Adrenal gland (tissue), 12 donors: ENCODE results near the gene SLC9C2. TPM values are rescaled to one million over a fixed set of nuclear protein-coding genes. Genes with fewer than 3 reads are reported as not detected.

Experiments used
- DNase-seq, 7 donors: peaks; one replicate each; pipeline ENCODE4 v3.0.0-alpha.2; 2019 to 2020
- H3K27ac ChIP-seq, 5 donors: fragments of 200-600 bp; sonication (generic) in 4 of 5; 1 replicate in 3 of 5; 2 replicates in 2 of 5; pipeline versions ENCODE4 v1.5.1 to v1.8.0; 2016 to 2020; ENCODE audit warnings: mild to moderate bottlenecking in 1 of 5
- H3K27me3 ChIP-seq: fragments of 200-600 bp; 2 replicates; pipeline ENCODE4 v1.8.0; 2021
- H3K36me3 ChIP-seq, 2 donors: fragments of 200-600 bp; replicated peaks in 1 of 2; 1 replicate in 1 of 2; 2 replicates in 1 of 2; pipeline versions ENCODE4 v1.5.1 to v1.8.0; 2018 to 2022
- H3K4me1 ChIP-seq, 2 donors: fragments of 200-600 bp; replicated peaks in 1 of 2; 1 replicate in 1 of 2; 2 replicates in 1 of 2; pipeline versions ENCODE4 v1.5.1 to v1.8.0; 2018 to 2021
- H3K4me3 ChIP-seq, 4 donors: fragments of 200-600 bp; sonication (generic) in 3 of 4; one replicate each; pipeline ENCODE4 v1.5.1; 2016 to 2018
- H3K9me3 ChIP-seq, 3 donors: fragments of 200-600 bp; sonication (generic) in 1 of 3; replicated peaks in 1 of 3; 1 replicate in 2 of 3; 2 replicates in 1 of 3; pipeline versions ENCODE4 v1.5.1 to v1.8.0; 2016 to 2021
- POLR2A ChIP-seq, 2 donors: fragments of 450-650 bp; IDR thresholded peaks; one replicate each; pipeline ENCODE4 v1.6.1; 2017; ENCODE audit warnings: antibody characterized with exemption in 2 of 2, mild to moderate bottlenecking in 2 of 2, moderate library complexity in 1 of 2
- WGBS, 4 donors: extraction: QIAGEN DNeasy Blood & Tissue Kit in 2 of 4; methylation state at CpG; one replicate each; pipeline versions ENCODE4 v1.1.5 to v1.1.7; 2013 to 2017; 5-methylcytosine and 5-hydroxymethylcytosine counted together
- intact Hi-C, 2 donors: fragments of 100-400 bp; cut with DNase I; formaldehyde crosslinking; loops; one replicate each; pipeline versions ENCODE4 v1.14.1 to v1.15.0; 2022 to 2023
- polyA plus RNA-seq, 3 donors: library from polyadenylated mRNA; stranded (reverse); fragments of 200-250 nt in 2 of 3; fragments of 350-450 nt in 1 of 3; fragmentation: Illumina TruSeq in 1 of 3; extraction: RNeasy Lipid Tissue Mini Kit (QIAGEN cat#74804) in 1 of 3; gene quantifications; one replicate each; pipeline ENCODE4 v1.2.3, GENCODE V29; 2013 to 2014
- total RNA-seq, 9 donors: library from RNA; depleted of rRNA in 4 of 9; stranded (reverse); fragments of >200 nt in 4 of 9; fragments of 120-200 nt in 1 of 9; fragmentation: NEBNext Ultra II Directional in 1 of 9; extraction: Animal tissue kit (Norgen Biotek cat#: 25700) in 1 of 9; gene quantifications; one replicate each; pipeline versions ENCODE4 v1.1.0 to v1.2.4, GENCODE V29; 2013 to 2023
- TF ChIP-seq, protein P1 (sequence below), 6 experiments: fragments of 450-650 bp in 4 of 6; fragments of 200-600 bp in 2 of 6; sonication (generic) in 1 of 6; IDR thresholded peaks; 1 replicate in 5 of 6; 2 replicates in 1 of 6; pipeline versions ENCODE4 v1.5.1 to v1.8.0; 2016 to 2021; ENCODE audit warnings: antibody characterized with exemption in 6 of 6, mild to moderate bottlenecking in 2 of 6, moderate library complexity in 1 of 6
- donor health status: healthy with polysubstance abuse.
- donor health status: Bipolar disorder and iron deficiency.
- donor health status: DM: yes; HTN: yes; CAD: no.
- donor health status: DM: no; HTN: no; CAD: no.
- donor health status: DM: no; HTN: no; CAD: no.
- donor health status: DM: yes; HTN: yes; CAD: no.

SLC9C2 gene
- total and polyA plus RNA-seq, 12 donors, result 0.11 to 1.2 (median 0.33) TPM; not detected in 4

DNA sequence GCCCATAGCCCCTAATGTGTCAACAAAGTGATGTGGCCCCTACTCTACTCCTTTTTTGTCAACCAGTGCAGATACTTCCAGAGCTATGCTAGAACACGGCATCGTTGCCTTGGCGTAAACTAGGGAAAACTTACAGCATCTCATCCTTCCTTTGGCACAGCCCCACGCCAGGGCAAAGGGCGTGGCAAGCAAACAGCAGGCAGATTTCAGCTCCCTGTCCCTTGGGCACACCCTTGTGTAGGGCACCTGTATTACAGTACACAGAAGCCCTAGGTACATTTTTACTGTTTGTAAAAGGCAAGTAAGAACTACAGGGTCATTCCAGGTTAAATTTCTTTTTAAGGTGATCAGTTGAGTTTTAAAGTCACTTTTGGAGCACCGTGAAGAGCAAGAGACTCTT lies 96.4 kb downstream of the SLC9C2 start:
- Histone ChIP-seq H3K27ac (no peak overlapping the region), H3K36me3 (no peaks in the 10 kb centered on the region), H3K9me3 (no peaks in the 10 kb centered on the region), H3K27me3 (no peaks in the 10 kb centered on the region), H3K4me3 (no peak overlapping the region), H3K4me1 (no peaks in the 10 kb centered on the region)
- intact Hi-C loops, result no loop called here
- no peak for DNase-seq
- TF ChIP-seq, protein P1, sequence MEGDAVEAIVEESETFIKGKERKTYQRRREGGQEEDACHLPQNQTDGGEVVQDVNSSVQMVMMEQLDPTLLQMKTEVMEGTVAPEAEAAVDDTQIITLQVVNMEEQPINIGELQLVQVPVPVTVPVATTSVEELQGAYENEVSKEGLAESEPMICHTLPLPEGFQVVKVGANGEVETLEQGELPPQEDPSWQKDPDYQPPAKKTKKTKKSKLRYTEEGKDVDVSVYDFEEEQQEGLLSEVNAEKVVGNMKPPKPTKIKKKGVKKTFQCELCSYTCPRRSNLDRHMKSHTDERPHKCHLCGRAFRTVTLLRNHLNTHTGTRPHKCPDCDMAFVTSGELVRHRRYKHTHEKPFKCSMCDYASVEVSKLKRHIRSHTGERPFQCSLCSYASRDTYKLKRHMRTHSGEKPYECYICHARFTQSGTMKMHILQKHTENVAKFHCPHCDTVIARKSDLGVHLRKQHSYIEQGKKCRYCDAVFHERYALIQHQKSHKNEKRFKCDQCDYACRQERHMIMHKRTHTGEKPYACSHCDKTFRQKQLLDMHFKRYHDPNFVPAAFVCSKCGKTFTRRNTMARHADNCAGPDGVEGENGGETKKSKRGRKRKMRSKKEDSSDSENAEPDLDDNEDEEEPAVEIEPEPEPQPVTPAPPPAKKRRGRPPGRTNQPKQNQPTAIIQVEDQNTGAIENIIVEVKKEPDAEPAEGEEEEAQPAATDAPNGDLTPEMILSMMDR (IDR thresholded peaks at IDR 0.05), result no peak
- WGBS, 4 donors, result 85 to 96% (median 88%) methylated on average over 6 of the region's 6 CpGs

DNA sequence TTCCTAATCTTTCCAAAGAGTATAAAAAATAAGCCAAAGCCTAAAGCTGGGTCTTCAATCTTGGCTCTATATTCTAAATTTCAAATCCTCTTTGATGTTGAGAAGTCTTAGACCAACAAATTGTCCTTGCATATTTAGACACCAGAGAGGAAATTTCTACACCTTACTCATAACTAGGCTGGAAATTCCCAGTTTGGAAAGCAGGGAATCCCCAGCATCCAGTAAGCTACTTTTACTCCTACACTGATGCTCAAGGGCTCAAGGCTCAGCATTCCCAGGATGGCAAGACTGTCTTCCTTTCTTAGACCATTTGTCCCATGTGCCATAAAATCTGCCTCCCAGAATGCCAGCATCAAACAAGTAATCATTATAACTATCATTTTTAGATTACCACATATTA lies 97.5 kb downstream of the SLC9C2 start:
- H3K4me1 ChIP-seq, result no peaks in the 10 kb centered on the region
- no peak overlapping the region for H3K4me3 ChIP-seq
- H3K27ac ChIP-seq, result no peak overlapping the region
- TF ChIP-seq, protein P1 (IDR thresholded peaks at IDR 0.05), result no peak
- TF ChIP-seq POLR2A (IDR thresholded peaks at IDR 0.05), result no peak
- intact Hi-C loops, result no loop called here
- H3K27me3 ChIP-seq, result no peaks in the 10 kb centered on the region
- H3K36me3 ChIP-seq, result no peaks in the 10 kb centered on the region
- no peak for DNase-seq
- no peaks in the 10 kb centered on the region for H3K9me3 ChIP-seq

DNA sequence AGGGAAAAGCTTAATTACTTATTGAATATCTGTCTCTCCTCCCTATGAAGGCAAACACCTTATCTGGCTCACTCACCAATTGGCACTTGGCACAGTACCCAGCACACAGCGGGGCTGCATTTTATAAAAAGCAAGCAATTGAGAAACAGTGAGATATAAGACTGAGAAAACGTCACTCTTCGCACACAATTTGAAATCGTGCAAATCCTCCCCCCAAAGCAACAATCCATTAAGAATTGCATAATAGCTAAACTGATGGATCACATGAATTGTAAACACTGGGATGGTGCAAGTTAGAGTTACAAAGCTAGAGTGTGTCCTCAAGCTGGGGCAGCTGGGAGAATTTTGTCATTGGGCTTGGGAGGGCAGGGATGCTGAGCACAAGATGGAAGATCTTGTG lies 98.6 kb downstream of the SLC9C2 start:
- H3K9me3 ChIP-seq, result no peaks in the 10 kb centered on the region
- H3K4me3 ChIP-seq, result no peak overlapping the region
- WGBS, 4 donors, result 81 to 87% (median 85%) methylated on average over 4 of the region's 4 CpGs
- H3K27ac ChIP-seq, result no peak overlapping the region
- H3K4me1 ChIP-seq, result no peaks in the 10 kb centered on the region
- TF ChIP-seq, protein P1 (IDR thresholded peaks at IDR 0.05), result no peak
- no peak for TF ChIP-seq POLR2A (IDR thresholded peaks at IDR 0.05)
- no peaks in the 10 kb centered on the region for H3K27me3 ChIP-seq
- intact Hi-C loops, result no loop called here
- H3K36me3 ChIP-seq, result no peaks in the 10 kb centered on the region
- DNase-seq, result no peak

DNA sequence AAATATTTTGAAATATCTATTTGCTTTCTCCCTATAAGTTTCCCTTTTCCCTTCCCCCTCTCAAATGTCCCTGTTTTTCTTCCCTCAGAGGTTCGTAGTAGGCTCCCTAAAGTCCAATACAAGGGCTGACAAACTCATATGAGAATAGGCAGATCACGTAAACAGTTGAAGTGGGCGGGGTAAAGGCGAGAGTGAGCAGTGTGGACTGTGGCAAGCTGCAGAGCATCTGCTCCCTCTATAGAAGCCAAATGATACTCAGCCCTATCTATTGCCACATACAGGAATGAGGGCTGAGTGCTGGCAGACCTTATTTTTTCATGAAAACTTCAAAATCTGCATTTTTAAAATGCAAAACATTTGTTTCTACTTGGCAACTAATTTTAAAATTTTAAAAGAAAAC lies 99.5 kb downstream of the SLC9C2 start:
- no peaks in the 10 kb centered on the region for H3K4me1 ChIP-seq
- no peak for TF ChIP-seq POLR2A (IDR thresholded peaks at IDR 0.05)
- TF ChIP-seq, protein P1 (IDR thresholded peaks at IDR 0.05), result no peak
- H3K9me3 ChIP-seq, result no peaks in the 10 kb centered on the region
- no peak overlapping the region for H3K27ac ChIP-seq
- intact Hi-C loops, result no loop called here
- no peak overlapping the region for H3K4me3 ChIP-seq
- no peaks in the 10 kb centered on the region for H3K36me3 ChIP-seq
- no peak for DNase-seq
- no peaks in the 10 kb centered on the region for H3K27me3 ChIP-seq
- WGBS, 4 donors, result 54 to 65% (median 58%) methylated on average over 4 of the region's 4 CpGs
